HUES6 (cell line): ENCODE results near the gene MAST2.

Experiments
- H3K27ac ChIP-seq: 2 replicates; pipeline ENCODE4 v1.7.0; 2013; ENCODE audit warnings: low read depth, mild to moderate bottlenecking, low read length, inconsistent platforms
- H3K27me3 ChIP-seq: 2 replicates; pipeline ENCODE4 v1.6.1; 2013; ENCODE audit warnings: low read length; ENCODE audit not compliant: control insufficient read depth, insufficient read depth
- H3K36me3 ChIP-seq: 2 replicates; pipeline ENCODE4 v1.6.1; 2013; ENCODE audit warnings: low read length; ENCODE audit not compliant: control insufficient read depth, insufficient read depth
- H3K4me1 ChIP-seq: 2 replicates; pipeline ENCODE4 v1.6.1; 2013; ENCODE audit warnings: low read length; ENCODE audit not compliant: control insufficient read depth, insufficient read depth
- H3K4me3 ChIP-seq: 2 replicates; pipeline ENCODE4 v1.5.1; 2013; ENCODE audit warnings: low read depth, low read length
- H3K9ac ChIP-seq: one replicate; pipeline ENCODE4 v1.6.1; 2013; ENCODE audit warnings: mild to moderate bottlenecking, low read length
- H3K9me3 ChIP-seq: 2 replicates; pipeline ENCODE4 v1.6.1; 2013; ENCODE audit warnings: low read depth, low read length; ENCODE audit not compliant: control insufficient read depth, insufficient read depth

MAST2 gene

DNA sequence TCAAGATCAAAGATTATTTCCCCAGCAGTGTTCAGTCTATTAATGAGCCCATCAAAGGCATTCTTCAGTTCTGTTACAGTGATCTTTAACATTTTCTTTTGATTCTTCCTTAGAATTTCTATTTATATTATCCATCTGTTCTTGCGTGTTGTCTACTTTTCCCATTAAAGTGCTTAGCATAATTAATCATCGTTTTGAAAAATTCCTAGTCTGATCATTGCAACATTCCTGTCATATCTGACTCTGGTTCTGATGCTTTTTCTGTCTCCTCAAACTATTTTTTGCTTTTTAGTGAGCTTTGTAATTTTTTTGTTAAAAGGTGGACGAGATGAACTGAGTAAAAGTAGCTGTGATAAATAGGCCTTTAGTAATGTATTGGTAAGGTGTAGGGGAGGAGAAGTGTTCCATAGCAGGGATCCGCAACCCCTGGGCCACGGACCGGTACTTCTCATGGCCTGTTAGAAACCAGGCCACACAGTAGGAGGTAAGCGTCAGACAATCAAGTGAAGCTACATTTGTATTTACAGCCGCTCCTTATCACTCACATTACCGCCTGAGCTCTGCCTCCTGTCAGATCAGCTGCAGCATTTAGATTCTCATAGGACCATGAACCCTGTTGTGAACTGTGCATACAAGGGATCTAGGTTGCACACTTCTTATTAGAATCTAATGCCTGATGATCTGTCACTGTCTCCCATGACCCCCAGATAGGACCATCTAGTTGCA lies 165.7 kb downstream of the MAST2 start:
- no peak overlapping the region for H3K9ac ChIP-seq
- no peaks in the 10 kb centered on the region for H3K9me3 ChIP-seq
- H3K4me3 ChIP-seq: no peak overlapping the region
- no peak overlapping the region for H3K27ac ChIP-seq
- H3K36me3 ChIP-seq: peaks cover 9% of the 10 kb centered on the region
- peaks cover 11% of the 10 kb centered on the region; the same call in 1 of the 2 replicates for H3K4me1 ChIP-seq
- no peaks in the 10 kb centered on the region for H3K27me3 ChIP-seq

DNA sequence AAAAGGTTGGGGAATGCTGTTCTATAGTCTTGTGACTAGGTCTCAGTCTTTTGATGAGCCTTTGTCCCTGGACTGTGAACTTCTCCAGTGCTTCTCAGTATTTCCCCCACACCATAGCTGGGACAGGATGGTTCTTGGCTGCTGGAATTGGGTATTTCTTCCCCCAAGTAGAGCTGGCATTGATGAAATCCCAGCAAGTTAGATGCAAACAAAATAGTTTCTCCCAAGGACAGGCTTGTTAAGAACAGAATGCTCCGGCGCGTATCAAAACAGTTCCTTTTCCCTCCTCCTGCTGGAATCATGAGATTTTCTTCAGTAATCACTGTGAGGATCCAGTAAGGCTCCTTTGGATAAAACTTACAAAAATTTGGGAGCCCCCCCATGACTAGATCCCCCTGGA lies 166.5 kb downstream of the MAST2 start:
- Histone ChIP-seq H3K27me3 (no peaks in the 10 kb centered on the region), H3K9ac (no peak overlapping the region), H3K27ac (no peak overlapping the region), H3K9me3 (no peaks in the 10 kb centered on the region), H3K4me3 (no peak overlapping the region), H3K36me3 (peaks cover 9% of the 10 kb centered on the region), H3K4me1 (peaks cover 11% of the 10 kb centered on the region; the same call in 1 of the 2 replicates)

DNA sequence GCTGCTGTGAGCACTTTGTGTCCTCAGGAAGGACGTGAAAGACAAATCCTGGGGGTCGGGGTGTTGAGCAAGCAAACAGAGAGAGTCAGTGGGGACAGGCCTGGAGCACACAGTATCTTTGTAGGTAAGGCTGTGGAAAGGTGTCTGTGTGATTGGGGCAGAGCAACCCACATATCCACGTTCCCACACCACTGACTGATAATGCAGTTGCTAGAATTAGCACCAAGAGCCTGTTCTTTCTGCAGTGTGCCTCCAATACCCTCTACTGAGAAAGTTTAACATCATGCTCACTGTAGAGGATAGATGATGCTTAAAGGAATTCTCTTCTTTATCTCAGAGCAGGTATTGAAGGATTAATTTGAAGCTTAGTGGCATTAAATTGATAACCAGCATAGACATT lies 167.9 kb downstream of the MAST2 start:
- Histone ChIP-seq H3K9ac (no peak overlapping the region), H3K4me1 (peaks cover 11% of the 10 kb centered on the region; the same call in 1 of the 2 replicates), H3K36me3 (peaks cover 9% of the 10 kb centered on the region), H3K9me3 (no peaks in the 10 kb centered on the region), H3K4me3 (no peak overlapping the region), H3K27me3 (no peaks in the 10 kb centered on the region), H3K27ac (no peak overlapping the region)

DNA sequence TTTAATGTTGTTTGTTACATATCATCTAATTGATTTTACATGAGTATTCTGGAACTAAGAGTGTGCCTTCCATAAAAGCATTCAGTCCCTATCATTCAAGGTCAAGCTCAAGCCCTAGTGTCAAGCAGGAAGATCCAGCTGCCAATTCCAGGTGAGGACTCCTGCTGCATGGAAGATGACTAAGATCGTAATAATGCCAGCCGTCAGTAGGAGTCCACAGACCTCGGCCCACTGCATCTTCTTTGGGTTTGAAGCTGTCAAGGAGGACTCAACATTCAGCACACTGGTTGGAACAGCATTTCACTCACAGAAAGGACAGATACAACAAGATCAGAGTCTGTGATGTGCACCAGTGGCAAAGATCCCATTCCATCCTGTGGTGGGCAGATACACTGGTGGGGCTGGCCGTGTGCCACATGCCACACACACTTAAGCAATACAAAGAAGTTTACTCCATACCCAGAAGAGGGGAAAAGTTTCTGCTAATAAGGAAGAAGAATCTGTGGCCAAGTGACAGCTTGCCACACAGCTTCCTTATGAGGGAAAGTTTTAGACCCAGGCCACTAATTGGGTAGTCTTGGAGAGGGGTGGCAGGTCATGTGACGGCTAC lies 168.6 kb downstream of the MAST2 start:
- no peaks in the 10 kb centered on the region for H3K9me3 ChIP-seq
- H3K9ac ChIP-seq: no peak overlapping the region
- H3K27ac ChIP-seq: no peak overlapping the region
- peaks cover 11% of the 10 kb centered on the region; the same call in 1 of the 2 replicates for H3K4me1 ChIP-seq
- H3K36me3 ChIP-seq: peaks cover 9% of the 10 kb centered on the region
- H3K27me3 ChIP-seq: no peaks in the 10 kb centered on the region
- no peak overlapping the region for H3K4me3 ChIP-seq

DNA sequence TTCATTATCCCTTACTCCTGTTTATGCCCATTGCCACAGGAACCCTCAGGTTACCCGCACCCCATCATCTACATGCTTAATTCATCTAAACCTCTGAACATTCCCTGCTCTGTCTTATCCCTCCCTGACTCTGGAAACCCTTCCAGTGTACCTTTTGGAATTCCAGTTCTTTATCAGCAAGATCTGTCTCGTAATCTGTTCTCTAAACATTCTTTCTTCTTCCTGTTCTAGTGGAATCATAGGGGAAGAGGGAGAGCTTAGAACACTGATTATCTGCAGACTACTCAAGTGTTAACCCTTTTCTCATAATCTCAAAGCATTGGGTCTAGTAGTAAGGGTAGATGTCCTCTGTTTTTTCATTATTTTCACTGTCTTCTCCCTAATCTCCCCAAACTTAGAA lies 169.2 kb downstream of the MAST2 start:
- Histone ChIP-seq H3K27me3 (no peaks in the 10 kb centered on the region), H3K9ac (no peak overlapping the region), H3K27ac (no peak overlapping the region), H3K4me3 (no peak overlapping the region), H3K4me1 (peaks cover 11% of the 10 kb centered on the region; the same call in 1 of the 2 replicates), H3K9me3 (no peaks in the 10 kb centered on the region), H3K36me3 (peaks cover 9% of the 10 kb centered on the region)

DNA sequence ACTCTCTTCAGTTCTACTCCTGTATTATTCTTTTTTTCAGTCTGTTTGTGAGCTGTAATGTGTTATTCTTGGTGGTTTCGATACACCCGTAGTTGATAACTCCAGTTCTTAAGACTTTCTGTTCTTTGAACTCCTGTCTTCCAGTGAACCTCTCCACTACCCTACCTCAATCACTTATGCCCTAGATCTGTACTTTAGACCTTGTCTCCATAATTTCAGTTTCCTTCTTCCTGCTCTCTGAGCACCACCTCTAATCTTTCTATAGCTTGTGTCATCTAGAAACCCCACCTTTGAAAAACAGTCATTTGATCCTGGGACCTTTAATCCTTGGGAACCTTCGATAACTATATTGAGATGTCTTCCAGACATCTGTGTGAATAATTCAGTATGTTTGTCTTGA lies 169.7 kb downstream of the MAST2 start:
- Histone ChIP-seq H3K9ac (no peak overlapping the region), H3K27ac (no peak overlapping the region), H3K27me3 (no peaks in the 10 kb centered on the region), H3K4me1 (peaks cover 11% of the 10 kb centered on the region; the same call in 1 of the 2 replicates), H3K4me3 (no peak overlapping the region), H3K9me3 (no peaks in the 10 kb centered on the region), H3K36me3 (peaks cover 9% of the 10 kb centered on the region)

DNA sequence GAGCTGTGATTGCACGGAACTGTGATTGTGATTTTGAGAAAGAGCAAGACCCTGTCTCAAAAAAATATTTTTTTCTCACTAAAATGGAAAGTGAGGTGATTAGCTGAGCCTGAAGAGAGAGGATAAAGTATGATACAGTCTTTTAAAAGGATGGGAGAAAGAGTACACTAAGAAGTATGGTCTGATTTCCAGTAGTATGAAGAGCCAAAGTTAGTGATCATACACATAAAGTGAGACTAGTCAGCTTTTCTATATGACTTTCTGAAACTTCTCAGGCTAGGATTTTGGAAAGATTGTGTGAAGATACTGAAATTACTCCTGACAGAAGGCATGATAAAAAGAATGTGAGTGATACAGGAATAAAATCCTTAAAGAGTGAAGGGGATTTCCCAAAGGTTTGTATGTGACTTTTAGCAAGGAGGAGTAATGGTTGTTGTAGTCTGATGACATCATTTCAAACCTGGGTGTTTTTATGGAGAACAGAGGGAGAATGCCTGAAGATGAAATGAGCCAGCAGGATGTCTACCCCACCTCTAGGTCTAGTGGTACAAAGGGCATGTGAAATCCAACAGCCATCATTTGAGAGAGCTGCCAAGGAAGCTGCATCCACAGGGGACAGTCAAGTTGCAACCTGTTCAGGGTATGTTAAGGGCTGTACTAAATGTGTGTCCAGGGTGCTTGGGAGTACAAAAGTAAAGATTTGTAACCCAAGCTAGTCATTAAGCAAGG lies 171.3 kb downstream of the MAST2 start:
- Histone ChIP-seq H3K4me1 (peaks cover 3% of the 10 kb centered on the region; the same call in 1 of the 2 replicates), H3K9me3 (no peaks in the 10 kb centered on the region), H3K36me3 (peaks cover 9% of the 10 kb centered on the region), H3K9ac (no peak overlapping the region), H3K27me3 (no peaks in the 10 kb centered on the region), H3K4me3 (no peak overlapping the region), H3K27ac (no peak overlapping the region)

DNA sequence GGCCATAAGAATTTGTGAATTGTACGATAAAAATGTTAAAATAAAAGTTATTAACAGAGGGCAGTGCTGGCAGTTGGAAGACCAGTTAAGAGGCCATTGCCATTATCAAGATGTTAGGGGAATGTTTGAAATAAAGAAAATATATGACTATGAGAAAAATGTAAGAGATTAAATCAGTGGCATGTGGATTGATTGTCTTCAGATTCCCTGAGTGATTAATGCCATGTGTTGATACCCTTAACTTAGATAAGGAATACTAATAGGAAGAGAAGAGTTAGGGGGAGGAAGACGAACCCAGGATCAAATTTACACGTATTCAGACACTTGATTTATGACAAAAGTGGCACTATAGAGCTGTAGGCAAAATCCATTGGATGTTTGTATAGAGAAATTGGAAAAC lies 173.2 kb downstream of the MAST2 start:
- peaks cover 9% of the 10 kb centered on the region for H3K36me3 ChIP-seq
- no peak overlapping the region for H3K9ac ChIP-seq
- no peak overlapping the region for H3K4me3 ChIP-seq
- H3K4me1 ChIP-seq: no peaks in the 10 kb centered on the region
- 0 out of 2 replicates have a peak, but pooled peaks cover 3% of the 10 kb centered on the region for H3K9me3 ChIP-seq
- no peaks in the 10 kb centered on the region for H3K27me3 ChIP-seq
- no peak overlapping the region for H3K27ac ChIP-seq

DNA sequence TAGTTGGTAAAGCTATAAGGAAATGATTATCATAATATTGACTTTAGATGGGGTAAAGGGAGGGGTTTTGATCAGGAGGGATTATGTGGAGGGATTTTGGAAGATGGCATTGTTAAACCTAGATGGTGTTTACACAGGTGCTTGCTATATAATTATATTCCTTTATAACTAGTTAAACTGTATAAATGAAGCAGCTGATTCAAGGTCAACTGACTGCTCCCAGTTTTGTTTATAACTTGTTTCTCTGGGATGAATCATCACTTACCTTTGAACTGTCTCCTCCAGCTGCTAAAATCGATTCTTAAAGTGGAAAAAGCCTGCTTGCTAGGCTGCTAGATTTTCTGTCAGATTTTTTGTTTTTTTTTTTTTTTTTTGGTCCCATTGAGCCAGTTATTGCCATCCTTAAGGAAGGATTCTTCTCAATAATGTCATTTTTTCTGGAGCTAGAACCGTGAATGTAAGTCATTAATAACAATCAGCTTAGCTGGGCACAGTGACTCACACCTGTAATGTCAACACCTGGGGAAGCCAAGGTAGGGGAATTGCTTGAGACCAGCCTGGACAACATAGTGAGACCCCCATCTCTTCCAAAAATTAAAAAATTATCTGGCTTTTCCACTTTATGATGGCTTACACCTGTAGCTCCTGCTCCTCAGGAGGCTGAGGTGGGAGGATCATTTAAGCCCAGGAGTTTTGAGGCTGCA lies 175.8 kb downstream of the MAST2 start:
- Histone ChIP-seq H3K9me3 (0 out of 2 replicates have a peak, but pooled peaks cover 3% of the 10 kb centered on the region), H3K27me3 (no peaks in the 10 kb centered on the region), H3K36me3 (no peaks in the 10 kb centered on the region), H3K9ac (no peak overlapping the region), H3K4me1 (no peaks in the 10 kb centered on the region), H3K4me3 (no peak overlapping the region), H3K27ac (no peak overlapping the region)

DNA sequence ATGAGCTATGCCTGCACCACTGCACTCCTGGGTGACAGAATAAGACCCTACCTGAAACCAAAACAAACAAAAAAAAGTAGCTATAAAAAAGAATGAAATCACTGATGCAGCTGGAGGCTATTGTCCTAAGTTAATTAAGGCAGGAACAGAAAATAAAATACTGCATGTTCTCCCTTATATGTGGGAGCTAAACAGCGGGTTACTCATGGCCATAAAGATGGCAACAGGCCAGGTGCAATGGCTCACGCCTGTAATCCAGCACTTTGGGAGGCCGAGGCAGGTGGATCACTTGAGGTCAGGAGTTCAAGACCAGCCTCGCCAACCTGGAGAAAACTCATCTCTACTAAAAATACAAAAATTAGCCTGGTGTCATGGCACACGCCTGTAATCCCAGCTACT lies 176.4 kb downstream of the MAST2 start:
- Histone ChIP-seq H3K9ac (no peak overlapping the region), H3K36me3 (no peaks in the 10 kb centered on the region), H3K4me1 (no peaks in the 10 kb centered on the region), H3K4me3 (no peak overlapping the region), H3K27me3 (no peaks in the 10 kb centered on the region), H3K9me3 (0 out of 2 replicates have a peak, but pooled peaks cover 3% of the 10 kb centered on the region), H3K27ac (no peak overlapping the region)
